ENCODE measurements around the gene ST8SIA1. TPM values are rescaled to one million over a fixed set of nuclear protein-coding genes. Genes with fewer than 3 reads are reported as not detected.

Gene ST8SIA1
- total RNA-seq, 2 donors from 2014 or later = 1.2 to 2.7 TPM

GRCh38 chr12:22268973-22269372 lies 65.5 kb downstream of the ST8SIA1 start:
- intact Hi-C loops (cut with DNase I) = no loop called here
- Histone ChIP-seq H3K4me1 (no peaks in the 10 kb centered on the region), H3K27ac (no peak overlapping the region), H3K36me3 (no peaks in the 10 kb centered on the region), H3K9ac (ENCODE audit: low read depth in 2 of 2, low read length in 2 of 2) (no peak overlapping the region), H3K27me3 (no peaks in the 10 kb centered on the region), H3K4me3 (no peak overlapping the region), H3K9me3 (no peaks in the 10 kb centered on the region)
- DNase-seq = no peak
- TF ChIP-seq, protein P1, sequence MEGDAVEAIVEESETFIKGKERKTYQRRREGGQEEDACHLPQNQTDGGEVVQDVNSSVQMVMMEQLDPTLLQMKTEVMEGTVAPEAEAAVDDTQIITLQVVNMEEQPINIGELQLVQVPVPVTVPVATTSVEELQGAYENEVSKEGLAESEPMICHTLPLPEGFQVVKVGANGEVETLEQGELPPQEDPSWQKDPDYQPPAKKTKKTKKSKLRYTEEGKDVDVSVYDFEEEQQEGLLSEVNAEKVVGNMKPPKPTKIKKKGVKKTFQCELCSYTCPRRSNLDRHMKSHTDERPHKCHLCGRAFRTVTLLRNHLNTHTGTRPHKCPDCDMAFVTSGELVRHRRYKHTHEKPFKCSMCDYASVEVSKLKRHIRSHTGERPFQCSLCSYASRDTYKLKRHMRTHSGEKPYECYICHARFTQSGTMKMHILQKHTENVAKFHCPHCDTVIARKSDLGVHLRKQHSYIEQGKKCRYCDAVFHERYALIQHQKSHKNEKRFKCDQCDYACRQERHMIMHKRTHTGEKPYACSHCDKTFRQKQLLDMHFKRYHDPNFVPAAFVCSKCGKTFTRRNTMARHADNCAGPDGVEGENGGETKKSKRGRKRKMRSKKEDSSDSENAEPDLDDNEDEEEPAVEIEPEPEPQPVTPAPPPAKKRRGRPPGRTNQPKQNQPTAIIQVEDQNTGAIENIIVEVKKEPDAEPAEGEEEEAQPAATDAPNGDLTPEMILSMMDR (IDR thresholded peaks at IDR 0.05) = no peak

- H3K27ac ChIP-seq = no peak overlapping the region
- H3K36me3 ChIP-seq = no peaks in the 10 kb centered on the region
- TF ChIP-seq, protein P1 (IDR thresholded peaks at IDR 0.05) = no peak
- no peaks in the 10 kb centered on the region for H3K9me3 ChIP-seq
- H3K27me3 ChIP-seq = no peaks in the 10 kb centered on the region
- H3K9ac ChIP-seq (ENCODE audit: low read depth in 2 of 2, low read length in 2 of 2) = no peak overlapping the region
- no peaks in the 10 kb centered on the region for H3K4me1 ChIP-seq
- no peak overlapping the region for H3K4me3 ChIP-seq
- intact Hi-C loops (cut with DNase I) = no loop called here
- no peak for DNase-seq
These were observed 66.1 kb downstream of the ST8SIA1 start for GRCh38 chr12:22268406-22268805.

DNA sequence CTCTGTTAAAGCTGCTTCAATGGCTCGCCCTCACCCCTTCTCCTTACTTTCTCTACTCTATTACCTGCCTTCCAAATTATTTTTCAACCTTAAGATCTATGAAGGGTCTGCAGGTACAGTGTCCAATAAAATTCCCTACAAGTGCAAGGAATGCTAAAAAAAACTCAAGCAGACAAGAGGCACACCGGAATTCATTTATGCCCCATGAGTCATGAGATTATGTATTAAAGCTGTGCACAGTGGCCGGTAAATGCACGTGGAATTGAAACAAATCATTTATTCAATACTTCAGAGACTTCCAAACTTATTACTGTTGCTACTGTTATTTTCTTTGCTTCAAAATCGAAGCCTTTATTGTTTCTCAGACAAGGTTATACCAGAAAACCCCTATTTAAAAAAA lies 68.4 kb downstream of the ST8SIA1 start:
- Histone ChIP-seq H3K27me3 (no peaks in the 10 kb centered on the region), H3K4me3 (no peak overlapping the region), H3K27ac (no peak overlapping the region), H3K9ac (ENCODE audit: low read depth in 2 of 2, low read length in 2 of 2) (no peak overlapping the region), H3K9me3 (no peaks in the 10 kb centered on the region), H3K4me1 (no peaks in the 10 kb centered on the region), H3K36me3 (no peaks in the 10 kb centered on the region)
- intact Hi-C loops (cut with DNase I) = no loop called here
- TF ChIP-seq, protein P1 (IDR thresholded peaks at IDR 0.05) = no peak
- DNase-seq = no peak

DNA sequence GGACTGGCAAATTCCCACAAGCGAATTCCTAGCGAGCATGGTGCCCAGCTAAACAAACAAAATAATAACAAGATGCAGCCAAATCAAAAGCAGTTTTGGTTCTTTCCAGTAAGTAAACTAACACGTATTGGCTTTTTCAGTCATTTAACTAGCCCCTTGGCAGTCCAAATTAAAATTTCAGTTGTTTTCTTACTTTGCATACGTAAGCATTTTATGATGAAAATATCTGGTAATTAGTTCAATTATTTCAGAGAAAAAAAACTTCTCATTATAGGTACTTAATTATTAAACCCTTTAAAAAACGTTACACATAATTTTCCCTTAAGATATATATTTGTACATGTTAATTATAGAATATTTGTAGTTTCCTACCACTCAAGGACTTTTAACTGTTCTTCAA lies 70.1 kb downstream of the ST8SIA1 start:
- H3K9me3 ChIP-seq = no peaks in the 10 kb centered on the region
- no peaks in the 10 kb centered on the region for H3K27me3 ChIP-seq
- no peaks in the 10 kb centered on the region for H3K36me3 ChIP-seq
- no peaks in the 10 kb centered on the region for H3K4me1 ChIP-seq
- no peak for DNase-seq
- TF ChIP-seq, protein P1 (IDR thresholded peaks at IDR 0.05) = no peak
- intact Hi-C loops (cut with DNase I) = no loop called here
- H3K4me3 ChIP-seq = no peak overlapping the region
- no peak overlapping the region for H3K27ac ChIP-seq
- no peak overlapping the region for H3K9ac ChIP-seq (ENCODE audit: low read depth in 2 of 2, low read length in 2 of 2)

GRCh38 chr12:22262309-22262708 lies 72.2 kb downstream of the ST8SIA1 start:
- no peaks in the 10 kb centered on the region for H3K9me3 ChIP-seq
- no peak overlapping the region for H3K9ac ChIP-seq (ENCODE audit: low read depth in 2 of 2, low read length in 2 of 2)
- no peak overlapping the region for H3K27ac ChIP-seq
- intact Hi-C loops (cut with DNase I) = no loop called here
- no peaks in the 10 kb centered on the region for H3K27me3 ChIP-seq
- no peak for DNase-seq
- TF ChIP-seq, protein P1 (IDR thresholded peaks at IDR 0.05) = no peak
- H3K4me3 ChIP-seq = no peak overlapping the region
- no peaks in the 10 kb centered on the region for H3K4me1 ChIP-seq
- H3K36me3 ChIP-seq = no peaks in the 10 kb centered on the region

- TF ChIP-seq, protein P1 (IDR thresholded peaks at IDR 0.05) = no peak
- no peak overlapping the region for H3K4me3 ChIP-seq
- no peak overlapping the region for H3K27ac ChIP-seq
- H3K9me3 ChIP-seq = no peaks in the 10 kb centered on the region
- intact Hi-C loops (cut with DNase I) = no loop called here
- no peaks in the 10 kb centered on the region for H3K27me3 ChIP-seq
- no peak overlapping the region for H3K9ac ChIP-seq (ENCODE audit: low read depth in 2 of 2, low read length in 2 of 2)
- no peaks in the 10 kb centered on the region for H3K36me3 ChIP-seq
- DNase-seq = no peak
- no peaks in the 10 kb centered on the region for H3K4me1 ChIP-seq
These were observed 77.4 kb downstream of the ST8SIA1 start for GRCh38 chr12:22257100-22257499.
